ENCODE results near the gene LSAMP.

LSAMP gene

GRCh38 chr3:116429479-116430269 is 15.6 kb downstream of the LSAMP start:
- DNase-seq = no peak

- no peak for DNase-seq
These were observed 19.3 kb downstream of the LSAMP start for GRCh38 chr3:116426036-116426435.

GRCh38 chr3:116425126-116425525 is 20.2 kb downstream of the LSAMP start:
- no peak for DNase-seq

- no peak for DNase-seq
These were observed 21.3 kb downstream of the LSAMP start for GRCh38 chr3:116423945-116424344.

GRCh38 chr3:116423374-116423773 is 21.9 kb downstream of the LSAMP start:
- no peak for DNase-seq

GRCh38 chr3:116417151-116417550 is 28.1 kb downstream of the LSAMP start:
- no peak for DNase-seq

GRCh38 chr3:116413319-116413718 is 32.0 kb downstream of the LSAMP start:
- DNase-seq = no peak

- no peak for DNase-seq
These were observed 36.8 kb downstream of the LSAMP start for GRCh38 chr3:116408473-116408872.

GRCh38 chr3:116405231-116405630 is 40.1 kb downstream of the LSAMP start:
- no peak for DNase-seq

- no peak for DNase-seq
These were observed 45.5 kb downstream of the LSAMP start for GRCh38 chr3:116399701-116400226.

GRCh38 chr3:116394365-116394764 is 50.9 kb downstream of the LSAMP start:
- DNase-seq = no peak

- DNase-seq = no peak
These were observed 52.1 kb downstream of the LSAMP start for GRCh38 chr3:116393199-116393598.

GRCh38 chr3:116392291-116392690 is 53.0 kb downstream of the LSAMP start:
- no peak for DNase-seq

GRCh38 chr3:116391296-116392201 is 53.7 kb downstream of the LSAMP start:
- DNase-seq = no peak

- no peak for DNase-seq
These were observed 55.0 kb downstream of the LSAMP start for GRCh38 chr3:116390318-116390717.

GRCh38 chr3:116388867-116389385 is 56.4 kb downstream of the LSAMP start:
- no peak for DNase-seq

- no peak for DNase-seq
These were observed 59.1 kb downstream of the LSAMP start for GRCh38 chr3:116386168-116386567.

GRCh38 chr3:116384717-116385116 is 60.6 kb downstream of the LSAMP start:
- DNase-seq = no peak

- DNase-seq = no peak
These were observed 67.2 kb downstream of the LSAMP start for GRCh38 chr3:116378077-116378476.

GRCh38 chr3:116374901-116375300 is 70.4 kb downstream of the LSAMP start:
- no peak for DNase-seq

GRCh38 chr3:116367761-116368395 is 77.4 kb downstream of the LSAMP start:
- no peak for DNase-seq

GRCh38 chr3:116356056-116356455 is 89.2 kb downstream of the LSAMP start:
- DNase-seq = no peak

GRCh38 chr3:116354382-116354781 is 90.9 kb downstream of the LSAMP start:
- no peak for DNase-seq

Data from activated T-cell treated with anti-CD3 and anti-CD28 coated beads, Interleukin-2, amount 50 U/mL, for 48 hours (primary cell).